Breast epithelium (tissue), 4 donors: ENCODE measurements around the gene DDX4. TPM values are rescaled to one million over a fixed set of nuclear protein-coding genes. Genes with fewer than 3 reads are reported as not detected.
"Not testable (repeated sequence)": the region's sequence is repeated elsewhere in the genome, so short reads cannot be mapped to it uniquely, and the experiment has no call there.

Experiments
- DNase-seq, 2 donors: peaks; one replicate each; pipeline ENCODE4 v3.0.0-alpha.2; 2019; ENCODE audit warnings: low spot score in 2 of 2
- H3K27ac ChIP-seq, 2 donors: fragments of 200-600 bp; sonication (generic) in 1 of 2; one replicate each; pipeline ENCODE4 v1.5.1; 2016 to 2019; ENCODE audit warnings: mild to moderate bottlenecking in 1 of 2
- H3K27me3 ChIP-seq, 2 donors: fragments of 200-600 bp; sonication (generic) in 1 of 2; one replicate each; pipeline versions ENCODE4 v1.5.1 to v1.6.0; 2017 to 2019; ENCODE audit warnings: control low read depth in 1 of 2, mild to moderate bottlenecking in 1 of 2
- H3K36me3 ChIP-seq: fragments of 200-600 bp; one replicate; pipeline ENCODE4 v1.5.1; 2019
- H3K4me1 ChIP-seq, 2 donors: fragments of 200-600 bp; sonication (generic); one replicate each; pipeline ENCODE4 v1.5.1; 2016 to 2019; ENCODE audit warnings: control low read depth in 1 of 2
- H3K4me3 ChIP-seq, 3 donors: fragments of 200-600 bp; sonication (generic); 1 replicate in 2 of 3; 2 replicates in 1 of 3; pipeline ENCODE4 v1.5.1; 2016 to 2019; ENCODE audit warnings: mild to moderate bottlenecking in 3 of 3, moderate library complexity in 2 of 3
- H3K9me3 ChIP-seq, 2 donors: fragments of 200-600 bp; sonication (generic) in 1 of 2; one replicate each; pipeline ENCODE4 v1.5.1; 2016 to 2019; ENCODE audit warnings: control low read depth in 1 of 2
- POLR2A ChIP-seq: fragments of 450-650 bp; IDR thresholded peaks from one replicate; pipeline ENCODE4 v1.6.1; 2016; ENCODE audit warnings: antibody characterized with exemption, mild to moderate bottlenecking, moderate library complexity
- POLR2AphosphoS5 ChIP-seq, 3 donors: sonication (generic); formaldehyde crosslinking; IDR thresholded peaks; one replicate each; pipeline ENCODE4 v1.6.1; 2017; ENCODE audit warnings: antibody characterized with exemption in 3 of 3
- intact Hi-C: fragments of 100-400 bp; cut with DNase I; formaldehyde crosslinking; loops from one replicate; pipeline ENCODE4 v1.15.1; 2023; ENCODE audit warnings: low total_unique reads
- total RNA-seq, 3 donors: library from RNA; depleted of rRNA; stranded (reverse); fragments of >200 nt; gene quantifications; one replicate each; pipeline ENCODE4 v1.1.0, GENCODE V29; 2016
- TF ChIP-seq, protein P1 (sequence below), 3 donors: fragments of 450-650 bp; IDR thresholded peaks; one replicate each; pipeline ENCODE4 v1.5.1; 2016 to 2017; ENCODE audit warnings: antibody characterized with exemption in 3 of 3, mild to moderate bottlenecking in 3 of 3, moderate library complexity in 3 of 3

DDX4 gene
- total RNA-seq, 3 donors from 2014 or later: not detected

GRCh38 chr5:55750063-55750462 lies 12.2 kb downstream of the DDX4 start:
- Histone ChIP-seq H3K4me3 (no peak overlapping the region), H3K36me3 (no peaks in the 10 kb centered on the region), H3K27me3 (no peaks in the 10 kb centered on the region), H3K27ac (no peak overlapping the region), H3K4me1 (no peaks in the 10 kb centered on the region), H3K9me3 (no peaks in the 10 kb centered on the region)
- intact Hi-C loops: no loop called here
- no peak for TF ChIP-seq POLR2A
- TF ChIP-seq POLR2AphosphoS5 (IDR thresholded peaks at IDR 0.05): no peak
- TF ChIP-seq, protein P1, sequence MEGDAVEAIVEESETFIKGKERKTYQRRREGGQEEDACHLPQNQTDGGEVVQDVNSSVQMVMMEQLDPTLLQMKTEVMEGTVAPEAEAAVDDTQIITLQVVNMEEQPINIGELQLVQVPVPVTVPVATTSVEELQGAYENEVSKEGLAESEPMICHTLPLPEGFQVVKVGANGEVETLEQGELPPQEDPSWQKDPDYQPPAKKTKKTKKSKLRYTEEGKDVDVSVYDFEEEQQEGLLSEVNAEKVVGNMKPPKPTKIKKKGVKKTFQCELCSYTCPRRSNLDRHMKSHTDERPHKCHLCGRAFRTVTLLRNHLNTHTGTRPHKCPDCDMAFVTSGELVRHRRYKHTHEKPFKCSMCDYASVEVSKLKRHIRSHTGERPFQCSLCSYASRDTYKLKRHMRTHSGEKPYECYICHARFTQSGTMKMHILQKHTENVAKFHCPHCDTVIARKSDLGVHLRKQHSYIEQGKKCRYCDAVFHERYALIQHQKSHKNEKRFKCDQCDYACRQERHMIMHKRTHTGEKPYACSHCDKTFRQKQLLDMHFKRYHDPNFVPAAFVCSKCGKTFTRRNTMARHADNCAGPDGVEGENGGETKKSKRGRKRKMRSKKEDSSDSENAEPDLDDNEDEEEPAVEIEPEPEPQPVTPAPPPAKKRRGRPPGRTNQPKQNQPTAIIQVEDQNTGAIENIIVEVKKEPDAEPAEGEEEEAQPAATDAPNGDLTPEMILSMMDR (IDR thresholded peaks at IDR 0.05): no peak
- DNase-seq: no peak

- DNase-seq: no peak
- intact Hi-C loops: no loop called here
- Histone ChIP-seq H3K4me1 (no peaks in the 10 kb centered on the region), H3K36me3 (no peaks in the 10 kb centered on the region), H3K27ac (no peak overlapping the region), H3K27me3 (no peaks in the 10 kb centered on the region), H3K4me3 (no peak overlapping the region), H3K9me3 (no peaks in the 10 kb centered on the region)
- TF ChIP-seq POLR2AphosphoS5 (IDR thresholded peaks at IDR 0.05) (no peak), POLR2A (no peak)
- TF ChIP-seq, protein P1 (IDR thresholded peaks at IDR 0.05): no peak
These were observed 12.6 kb downstream of the DDX4 start for GRCh38 chr5:55750499-55750898.

- TF ChIP-seq, protein P1 (IDR thresholded peaks at IDR 0.05): no peak
- no peak for TF ChIP-seq POLR2AphosphoS5 (IDR thresholded peaks at IDR 0.05)
- no peak for TF ChIP-seq POLR2A
- intact Hi-C loops: no loop called here
- Histone ChIP-seq H3K36me3 (no peaks in the 10 kb centered on the region), H3K4me1 (no peaks in the 10 kb centered on the region), H3K27ac (no peak overlapping the region), H3K9me3 (no peaks in the 10 kb centered on the region), H3K4me3 (no peak overlapping the region), H3K27me3 (no peaks in the 10 kb centered on the region)
- DNase-seq: no peak
These were observed 20.4 kb downstream of the DDX4 start for GRCh38 chr5:55758231-55758630.

DNA sequence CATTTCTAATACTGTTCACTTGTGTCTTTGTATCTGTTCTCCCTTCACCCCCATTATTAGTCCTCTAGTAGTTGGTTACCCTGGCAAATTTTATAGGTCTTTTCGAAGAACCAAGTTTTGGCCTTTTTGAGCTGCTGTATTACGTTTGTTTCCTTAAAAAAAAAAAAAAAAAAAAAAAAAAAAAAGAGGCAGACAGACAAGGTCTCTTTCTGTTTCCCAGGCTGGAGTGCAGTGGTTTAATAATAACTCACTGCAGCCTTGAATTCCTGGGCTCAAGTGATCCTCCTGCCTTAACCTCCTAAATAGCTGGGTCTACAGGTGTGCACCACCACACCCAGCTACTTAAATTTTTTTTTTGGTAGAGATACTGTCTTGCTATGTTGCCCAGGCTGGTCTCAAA lies 20.9 kb downstream of the DDX4 start:
- no peak for DNase-seq
- TF ChIP-seq POLR2A (no peak), POLR2AphosphoS5 (IDR thresholded peaks at IDR 0.05) (no peak)
- TF ChIP-seq, protein P1 (IDR thresholded peaks at IDR 0.05): no peak
- no peak overlapping the region for H3K27ac ChIP-seq
- H3K27me3 ChIP-seq: no peaks in the 10 kb centered on the region
- intact Hi-C loops: no loop called here
- H3K9me3 ChIP-seq: no peaks in the 10 kb centered on the region
- H3K36me3 ChIP-seq: no peaks in the 10 kb centered on the region
- no peak overlapping the region for H3K4me3 ChIP-seq
- no peaks in the 10 kb centered on the region for H3K4me1 ChIP-seq

DNA sequence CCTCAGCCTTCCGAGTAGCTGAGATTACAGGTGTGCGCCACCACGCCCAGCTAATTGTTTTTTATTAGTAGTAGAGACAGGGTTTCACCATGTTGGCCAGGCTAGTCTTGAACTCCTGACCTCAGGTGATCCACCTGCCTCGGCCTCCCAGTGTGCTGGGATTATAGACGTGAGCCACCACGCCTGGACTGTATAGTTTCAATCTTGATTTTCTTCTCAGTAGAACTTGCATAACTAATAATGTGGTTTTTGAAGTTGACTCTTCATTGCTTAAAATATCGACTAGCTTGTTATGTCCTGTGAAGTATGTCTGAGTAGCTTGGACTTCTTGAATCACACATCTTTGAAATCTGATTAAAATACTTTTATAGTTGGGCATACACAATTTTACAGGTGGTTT lies 23.9 kb downstream of the DDX4 start:
- DNase-seq, H3K27ac ChIP-seq, H3K4me1 ChIP-seq, H3K27me3 ChIP-seq, intact Hi-C loops, H3K9me3 ChIP-seq, H3K4me3 ChIP-seq, H3K36me3 ChIP-seq: not testable (repeated sequence)

DNA sequence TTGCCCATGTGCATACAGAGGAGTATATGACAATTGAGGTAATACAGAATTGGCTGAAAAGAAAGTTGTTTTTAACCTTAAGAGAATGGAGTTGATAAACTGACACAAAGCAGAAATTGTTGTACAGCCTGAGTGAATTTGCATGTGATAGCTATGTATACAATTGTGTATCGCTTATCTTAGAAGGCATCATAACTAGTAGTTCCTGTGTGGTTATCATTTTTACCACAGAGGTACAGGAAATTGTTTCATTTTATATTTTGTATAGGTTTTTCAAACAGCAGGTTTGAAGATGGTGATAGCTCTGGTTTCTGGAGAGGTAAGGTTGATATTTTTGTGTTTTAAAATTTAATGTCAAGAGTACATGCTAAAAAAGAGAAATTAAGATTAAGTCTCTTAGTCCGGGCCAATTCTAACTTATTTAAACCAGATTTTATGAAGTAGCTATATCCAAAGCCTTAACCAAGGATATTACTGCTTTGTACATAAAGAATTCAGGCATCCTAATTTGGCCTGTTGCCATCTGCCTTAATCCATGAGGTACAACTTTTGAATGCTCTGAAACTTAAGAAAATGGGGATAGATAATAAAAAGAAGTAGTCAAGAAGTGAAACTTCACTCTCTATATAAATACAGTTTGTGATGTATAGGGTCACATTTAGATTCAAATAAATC lies 26.0 kb downstream of the DDX4 start:
- no peak overlapping the region for H3K4me3 ChIP-seq
- H3K9me3 ChIP-seq: no peaks in the 10 kb centered on the region
- H3K27ac ChIP-seq: no peak overlapping the region
- intact Hi-C loops: no loop called here
- TF ChIP-seq POLR2A (no peak), POLR2AphosphoS5 (IDR thresholded peaks at IDR 0.05) (no peak)
- TF ChIP-seq, protein P1 (IDR thresholded peaks at IDR 0.05): no peak
- no peaks in the 10 kb centered on the region for H3K27me3 ChIP-seq
- no peaks in the 10 kb centered on the region for H3K4me1 ChIP-seq
- H3K36me3 ChIP-seq: no peaks in the 10 kb centered on the region
- no peak for DNase-seq
